Activated CD4-positive, CD25-positive, alpha-beta regulatory T cell treated with anti-CD3 and anti-CD28 coated beads, Interleukin-2, amount 50 U/mL, for 16 hours (primary cell): ENCODE data around the gene S100A13.
A peak's percentile ranks its signal among the peaks of the same experiment; 100 is the strongest.
"Not testable (repeated sequence)": the region's sequence is repeated elsewhere in the genome, so short reads cannot be mapped to it uniquely, and the experiment has no call there.

ENCODE experiments used
- DNase-seq: peaks from one replicate; pipeline ENCODE4 v3.0.0-alpha.2; 2020; ENCODE audit warnings: low read depth, low spot score

The S100A13 gene

DNA sequence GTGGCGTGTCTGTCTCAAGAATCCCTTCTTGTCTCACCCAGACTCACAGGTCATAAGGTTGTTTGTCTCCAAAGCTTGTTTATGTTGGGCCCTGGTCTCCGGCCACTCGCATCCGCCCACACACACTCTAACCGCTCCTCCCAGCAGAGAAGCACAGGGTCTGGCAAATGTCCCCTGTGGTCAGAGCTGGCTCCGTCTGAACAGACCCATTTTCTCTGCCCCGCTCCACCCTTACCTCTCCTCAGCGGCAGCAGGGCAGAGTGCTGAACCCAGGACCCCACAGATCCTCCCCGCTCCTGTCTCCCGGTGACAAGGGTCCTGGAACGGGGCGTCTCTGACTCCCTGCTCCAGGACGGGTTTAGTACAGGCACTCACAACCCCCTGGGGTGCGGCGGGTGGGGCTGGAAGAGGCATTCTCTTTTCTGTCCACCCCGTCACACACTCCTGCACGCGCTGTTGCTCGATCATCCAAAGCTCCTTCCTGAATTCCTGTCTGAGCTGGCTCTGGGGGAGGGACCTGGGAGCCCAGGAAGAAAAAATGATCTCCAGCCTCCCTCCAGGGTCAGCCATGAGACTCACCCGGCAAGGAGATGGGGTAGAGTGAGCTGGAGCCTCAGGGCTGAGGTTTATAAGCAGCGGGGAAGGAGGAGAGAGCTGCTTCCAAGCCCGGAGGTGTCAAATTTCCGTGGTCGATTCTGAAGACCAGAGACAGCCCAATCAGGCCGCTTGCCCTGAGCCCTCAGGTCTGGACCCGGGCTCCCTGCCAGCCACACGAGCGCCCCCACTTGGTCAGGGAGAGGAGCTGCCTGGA is at the start of gene S100A13:
Gene S100A13, minus strand, starts transcription at position 602 of the 811 bp plus-strand sequence. CDS start 1,033 bp downstream, outside the sequence.
- DNase-seq = no peak

DNA sequence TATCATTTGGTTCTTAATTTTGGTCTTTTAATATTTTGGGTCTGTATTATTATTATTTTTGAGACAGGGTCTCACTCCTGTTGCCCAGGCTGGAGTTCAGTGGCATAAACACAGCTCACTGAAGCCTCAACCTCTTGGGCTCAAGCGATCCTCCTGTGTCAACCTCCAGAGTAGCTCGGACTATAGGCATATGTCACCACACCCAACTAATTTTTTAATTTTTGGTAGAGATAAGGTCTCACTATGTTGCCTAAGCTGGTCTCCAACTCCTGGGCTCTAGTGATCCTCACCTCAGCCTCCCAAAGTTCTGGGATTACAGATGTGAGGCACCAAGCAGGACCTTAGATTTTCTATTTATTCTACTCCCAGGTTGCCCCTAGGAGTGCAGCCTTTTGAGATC is 46.2 kb upstream of the S100A13 start:
- no peak for DNase-seq

DNA sequence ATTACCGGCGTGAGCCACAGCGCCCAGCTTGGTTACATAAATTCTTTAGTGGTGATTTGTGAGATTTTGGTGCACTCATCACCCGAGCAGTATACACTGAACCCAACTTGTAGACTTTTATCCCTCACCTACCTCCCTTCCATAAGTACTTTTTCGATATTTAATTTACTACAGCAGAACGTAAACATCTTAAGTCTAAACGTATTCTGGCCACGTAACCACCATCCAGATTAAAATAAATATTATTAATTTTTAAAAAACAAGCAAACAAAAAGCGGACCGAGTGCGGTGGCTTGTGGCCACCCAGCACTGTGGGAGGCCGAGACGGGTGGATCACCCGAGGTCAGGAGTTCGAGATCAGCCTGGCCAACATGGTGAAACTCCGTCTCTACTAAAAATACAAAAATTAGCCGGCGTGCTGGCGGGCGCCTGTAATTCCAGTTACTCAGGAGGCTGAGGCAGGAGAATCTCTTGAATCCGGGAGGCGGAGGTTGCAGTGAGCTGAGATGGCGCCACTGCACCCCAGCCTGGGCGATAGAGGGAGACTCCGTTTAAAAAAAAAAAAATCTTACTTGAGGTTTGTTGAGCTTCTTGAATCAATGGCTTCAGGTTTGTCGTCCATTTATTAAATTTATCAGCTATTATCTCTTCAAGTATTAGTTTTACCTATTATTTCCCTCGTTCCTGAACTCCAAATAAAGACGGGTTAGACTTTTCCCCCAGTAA is 44.5 kb upstream of the S100A13 start:
- not testable (repeated sequence) for DNase-seq

DNA sequence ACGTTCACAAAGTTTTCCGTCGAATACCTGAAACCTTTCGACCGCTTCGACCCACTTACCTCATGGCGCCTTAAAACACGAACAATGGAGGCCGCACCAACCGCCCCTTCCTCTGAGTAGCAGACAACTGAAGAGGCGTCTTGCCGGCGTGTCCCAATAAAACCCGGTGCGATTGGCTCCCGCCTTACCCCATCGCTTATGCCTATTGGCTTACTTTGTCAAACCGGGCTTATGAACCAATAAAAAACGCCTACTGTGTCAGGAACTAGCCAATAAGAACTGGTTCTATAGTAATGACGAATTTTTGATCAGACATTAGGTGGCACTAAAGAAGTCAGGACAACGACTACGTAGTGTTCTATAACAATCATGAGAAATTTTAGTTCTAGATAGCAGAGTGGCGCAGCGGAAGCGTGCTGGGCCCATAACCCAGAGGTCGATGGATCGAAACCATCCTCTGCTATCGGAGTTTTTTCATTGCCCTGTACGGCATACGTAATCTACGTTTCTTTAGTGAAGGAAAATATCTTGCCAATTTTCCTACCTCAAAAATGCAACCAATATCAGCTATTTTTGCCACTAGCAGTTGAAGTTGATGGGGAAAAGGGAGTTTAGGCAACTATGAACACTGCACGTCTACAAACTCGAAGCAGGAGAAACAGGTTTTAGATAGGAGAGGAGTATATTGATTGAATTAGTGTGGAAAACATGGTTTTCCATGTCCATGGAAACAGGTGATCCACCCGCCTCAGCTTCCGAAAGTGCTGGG is 43.7 kb upstream of the S100A13 start, which contains the start of gene ILF2:
Gene ILF2, minus strand, starts transcription at position 135 of the 769 bp plus-strand sequence. Its CDS starts 71 bp downstream, at position 64.
- DNase-seq = peak; percentile 91

DNA sequence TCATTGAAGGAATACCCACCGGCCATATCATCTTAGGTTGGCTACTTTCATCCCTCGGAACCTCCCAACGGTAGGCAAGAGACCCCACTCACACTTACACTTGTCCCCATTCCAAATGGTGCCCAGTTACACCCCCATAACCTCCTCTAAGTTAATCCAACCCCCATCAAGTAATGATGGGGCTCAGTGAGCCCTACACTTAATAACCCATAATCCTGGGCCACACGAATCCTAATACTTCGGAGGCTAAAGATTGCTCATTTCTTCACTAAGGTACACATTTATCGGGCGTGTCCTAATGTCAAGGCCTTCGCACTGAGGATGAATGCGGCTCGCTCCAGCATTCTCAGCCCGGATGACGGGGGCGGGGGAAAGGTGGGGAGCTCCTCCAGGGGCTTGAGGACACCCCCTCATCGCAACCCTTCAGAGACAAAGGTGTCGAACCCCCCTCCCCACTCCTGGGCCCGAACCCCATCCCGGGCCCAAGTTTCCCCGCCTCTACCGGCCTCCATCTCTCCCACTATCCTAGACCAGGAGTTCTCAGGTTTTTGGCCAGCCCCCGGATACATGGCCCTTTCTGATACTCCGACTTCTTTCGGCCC is 43.1 kb upstream of the S100A13 start:
- DNase-seq = no peak

DNA sequence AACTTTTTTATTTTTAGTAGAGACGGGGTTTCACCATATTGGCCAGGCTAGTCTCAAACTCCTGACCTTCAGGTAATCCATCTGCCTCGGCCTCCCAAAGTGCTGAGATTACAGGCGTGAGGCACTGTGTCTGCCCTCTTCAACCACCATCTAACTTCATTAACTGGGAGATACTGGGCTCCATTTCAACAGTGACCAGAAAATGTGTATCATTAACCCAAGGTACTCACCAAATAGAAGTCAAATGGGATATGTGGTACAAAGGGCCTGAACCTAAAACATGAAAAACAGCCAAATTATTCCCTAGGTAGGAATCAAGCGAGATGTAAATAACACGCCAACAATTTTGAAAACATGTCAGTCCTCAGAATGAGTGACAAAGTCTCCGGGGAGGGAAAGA is 42.3 kb upstream of the S100A13 start:
- DNase-seq = no peak

DNA sequence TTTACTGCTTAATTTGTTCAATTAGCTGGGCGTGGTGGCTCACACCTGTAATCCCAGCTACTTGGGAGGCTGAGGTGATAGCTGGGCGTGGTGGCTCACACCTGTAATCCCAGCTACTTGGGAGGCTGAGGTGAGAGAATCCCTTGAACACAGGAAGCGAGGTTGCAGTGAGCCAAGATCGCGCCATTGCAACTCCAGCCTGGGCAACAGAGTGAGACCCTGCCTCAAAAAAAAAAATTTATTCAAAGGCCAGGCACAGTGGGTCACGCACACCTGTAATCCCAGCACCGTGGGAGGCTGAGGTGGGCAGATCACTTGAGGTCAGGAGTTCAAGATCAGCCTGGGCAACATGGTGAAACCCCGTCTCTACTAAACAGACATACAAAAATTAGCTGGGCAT is 41.4 kb upstream of the S100A13 start:
- not testable (repeated sequence) for DNase-seq

DNA sequence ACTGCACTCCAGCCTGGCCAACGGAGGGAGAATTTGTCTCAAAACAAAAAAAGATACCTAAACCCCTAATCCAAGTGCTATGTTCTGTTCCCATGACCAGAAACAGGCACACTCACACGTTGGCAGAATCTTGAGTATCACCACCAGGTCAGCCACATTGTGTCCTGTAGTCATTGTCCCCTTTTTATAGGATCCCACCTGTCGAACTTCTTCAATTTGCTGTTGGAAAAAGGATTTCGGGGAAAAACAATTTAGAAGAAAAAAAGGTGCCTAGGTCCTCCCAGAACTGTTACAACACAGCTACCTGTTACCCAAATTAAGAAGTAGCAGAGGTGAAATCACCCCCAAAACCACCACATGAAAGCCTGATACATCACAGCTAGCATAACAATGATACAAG is 40.1 kb upstream of the S100A13 start:
- DNase-seq = no peak

DNA sequence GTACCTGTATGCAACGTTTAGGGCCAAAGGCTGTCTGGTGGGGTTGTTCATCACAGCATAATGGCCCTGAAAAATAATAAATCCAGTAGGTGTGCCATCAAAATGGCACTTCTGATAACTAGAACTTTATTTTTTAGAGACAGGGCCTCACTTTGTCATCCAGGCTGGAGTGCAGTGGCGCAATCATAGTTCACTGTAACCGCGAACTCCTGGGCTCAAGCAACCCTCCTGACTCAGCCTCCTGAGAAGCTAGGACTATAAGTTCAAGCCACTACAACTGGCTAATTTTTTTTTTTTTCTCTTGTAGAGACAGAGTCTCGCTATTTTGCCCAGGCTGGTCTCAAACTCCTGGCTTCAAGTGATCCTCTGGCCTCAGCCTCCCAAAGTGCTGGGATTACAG is 35.9 kb upstream of the S100A13 start:
- no peak for DNase-seq

DNA sequence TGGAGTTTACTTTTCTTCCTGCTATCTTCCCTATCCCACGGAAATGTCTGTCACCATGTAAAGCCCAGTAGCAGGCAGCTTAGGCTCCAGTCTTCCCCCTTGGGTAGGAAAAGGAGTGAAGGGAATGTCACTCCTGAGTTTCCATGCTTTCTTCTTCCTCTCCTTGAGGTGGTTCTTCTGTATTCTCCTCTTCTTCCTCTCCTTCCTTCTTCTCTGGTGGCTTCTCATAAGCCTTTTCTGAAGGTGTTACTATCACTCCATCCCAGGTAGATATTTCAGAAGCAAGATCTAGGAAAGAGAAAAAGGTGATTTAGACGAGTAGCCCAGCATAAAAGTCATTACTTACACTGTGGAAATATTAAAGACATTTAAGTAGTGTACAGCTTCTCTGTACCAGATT is 35.0 kb upstream of the S100A13 start:
- no peak for DNase-seq

DNA sequence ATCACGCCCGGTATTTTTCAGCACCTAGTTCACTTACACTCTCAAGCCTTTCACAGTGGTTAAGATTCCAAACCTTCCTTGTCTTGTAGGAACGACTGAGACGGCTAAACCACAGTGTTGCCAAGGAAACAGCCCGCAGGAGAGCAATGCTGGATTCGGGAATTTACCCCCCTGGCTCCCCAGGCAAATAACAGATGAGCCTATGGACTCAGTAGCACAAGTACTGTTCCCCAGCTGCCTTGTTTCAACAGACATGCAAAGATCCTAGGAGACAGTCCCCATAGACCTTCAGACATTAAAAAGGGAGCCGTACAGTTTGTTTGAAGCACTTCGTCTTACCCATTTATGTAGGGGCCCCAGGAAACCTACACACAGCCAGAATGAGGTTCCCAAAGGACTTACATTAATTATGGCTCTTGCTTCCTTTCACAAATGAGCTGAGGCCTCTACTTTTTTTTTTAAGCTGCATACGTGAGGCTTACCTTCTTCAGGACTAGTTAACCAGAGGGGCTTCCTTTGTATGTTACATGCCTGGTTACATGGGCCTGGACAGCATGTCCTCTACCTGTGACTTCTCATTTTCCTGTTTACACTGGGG is 33.9 kb upstream of the S100A13 start:
- no peak for DNase-seq

DNA sequence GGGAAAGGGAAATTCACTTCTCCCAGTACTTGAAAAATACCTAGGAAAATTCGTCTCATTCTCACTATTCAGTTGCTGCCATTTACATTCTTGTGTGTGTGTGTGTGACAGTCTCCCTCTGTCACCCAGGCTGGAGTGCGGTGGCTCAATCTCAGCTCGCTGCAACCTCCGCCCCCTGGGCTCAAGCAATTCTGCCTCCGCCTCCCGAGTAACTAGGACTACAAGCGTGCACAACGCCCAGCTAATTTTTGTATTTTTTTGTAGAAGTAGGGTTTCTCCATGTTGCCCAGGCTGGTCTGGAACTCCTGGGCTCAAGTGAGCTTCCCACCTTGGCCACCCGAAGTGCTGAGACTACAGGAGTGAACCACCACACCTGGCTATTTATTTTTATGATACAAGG is 32.4 kb upstream of the S100A13 start:
- DNase-seq = no peak

DNA sequence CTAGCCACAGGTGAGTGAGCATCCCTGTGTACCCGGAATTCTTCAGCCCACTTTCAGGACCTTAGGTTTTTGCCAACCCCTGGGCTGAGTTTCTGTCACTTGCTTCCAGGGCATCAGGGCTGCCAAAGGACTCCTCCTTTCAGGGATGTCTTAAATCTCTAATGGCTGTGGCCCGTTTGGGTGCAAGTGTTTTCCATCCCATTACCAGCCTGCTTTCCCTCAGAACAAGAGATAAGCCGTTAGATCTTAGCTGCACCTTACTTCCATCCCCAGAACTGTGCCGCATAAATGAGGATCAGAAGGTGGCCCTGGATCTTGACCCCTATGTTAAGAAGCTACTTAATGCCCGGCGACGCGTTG is 31.9 kb upstream of the S100A13 start:
- DNase-seq = no peak

DNA sequence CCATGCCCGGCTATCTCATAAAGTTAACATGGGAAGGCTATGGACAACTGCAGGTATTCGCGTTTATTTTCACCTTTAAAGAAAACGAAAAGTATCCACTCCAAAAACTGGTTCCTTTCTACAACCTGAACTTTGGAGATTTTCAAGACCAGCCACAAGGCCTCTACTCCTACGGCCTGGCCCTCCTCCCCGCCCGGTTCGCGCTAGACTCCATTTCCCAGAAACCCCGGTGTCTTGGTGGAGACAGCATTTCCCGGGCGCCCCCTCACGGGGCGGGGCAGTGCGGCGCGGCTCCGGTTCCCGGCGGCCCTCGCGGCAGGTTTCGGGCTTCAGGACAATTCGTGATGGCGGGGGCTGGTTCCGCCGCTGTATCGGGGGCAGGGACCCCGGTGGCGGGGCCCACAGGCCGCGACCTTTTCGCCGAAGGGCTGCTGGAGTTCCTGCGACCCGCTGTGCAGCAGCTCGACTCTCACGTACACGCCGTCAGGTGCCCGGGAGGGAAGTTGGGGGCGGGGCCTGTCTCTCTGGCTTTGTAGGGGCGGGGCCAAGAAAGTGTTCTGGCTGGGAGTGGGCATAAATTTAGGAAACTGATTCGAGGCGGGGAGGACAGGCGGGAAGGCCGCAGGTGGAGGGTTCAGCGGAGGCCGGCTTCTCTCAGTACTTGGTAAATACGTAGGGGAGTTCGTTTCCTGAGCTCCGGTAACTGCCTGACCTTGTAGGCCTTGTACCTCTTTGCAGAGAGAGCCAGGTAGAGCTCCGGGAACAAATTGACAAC is 31.3 kb upstream of the S100A13 start, which contains the start of gene SNAPIN:
Gene SNAPIN, plus strand, starts transcription at position 304 of the 775 bp plus-strand sequence. Its CDS starts 41 bp downstream, at position 345.
- DNase-seq = peak; percentile 80

DNA sequence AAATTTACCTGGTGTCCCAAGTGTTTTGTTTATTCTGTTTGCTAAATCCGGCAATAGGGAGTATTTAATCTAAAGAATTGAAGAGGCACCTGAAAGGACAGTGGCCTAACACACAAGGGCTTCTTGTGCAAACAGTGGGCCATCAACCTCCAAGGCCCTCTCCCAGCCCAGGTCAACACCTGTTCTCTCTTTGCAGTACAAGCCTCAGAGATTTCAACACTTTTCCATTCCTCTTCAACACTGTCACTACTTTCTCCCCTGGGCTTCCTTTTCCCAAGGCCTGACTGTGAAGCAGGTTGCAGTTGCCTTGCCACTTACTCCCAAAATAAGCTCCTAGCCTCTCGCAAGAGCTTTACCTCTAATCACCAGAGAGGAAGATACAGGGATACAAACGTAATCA is 28.0 kb upstream of the S100A13 start:
- no peak for DNase-seq

DNA sequence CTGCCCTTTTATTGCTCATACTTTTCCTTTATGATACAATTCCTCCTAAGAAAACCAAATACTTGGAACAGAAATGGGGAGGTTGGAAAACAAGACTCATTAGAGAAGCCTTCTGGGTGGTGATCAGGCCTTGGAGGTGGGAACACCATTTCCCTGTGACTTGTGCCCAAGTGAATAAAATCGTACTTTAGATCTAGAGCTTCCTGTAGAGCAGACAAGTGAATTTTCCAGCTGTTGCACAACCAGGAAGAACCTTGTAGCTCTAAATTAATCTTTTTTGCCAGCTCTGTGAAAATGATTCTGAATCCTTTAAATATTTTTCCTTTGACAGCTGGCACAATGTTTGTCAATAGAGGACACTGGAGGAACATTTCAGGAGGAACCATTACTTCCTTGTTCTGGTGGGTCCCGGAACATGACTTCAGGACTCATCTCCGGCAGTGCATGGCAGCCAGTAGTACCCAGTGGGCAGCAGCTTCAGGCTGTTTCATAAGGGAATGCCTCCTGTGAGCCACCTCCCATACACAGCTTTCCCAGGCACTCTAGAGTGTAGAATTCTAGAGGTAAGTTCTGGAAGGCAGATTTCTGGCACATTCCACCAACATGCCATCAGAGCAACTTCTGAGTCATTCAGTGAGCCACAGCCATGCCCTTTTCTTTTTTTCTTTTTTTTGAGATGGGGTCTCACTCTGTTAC is 25.6 kb upstream of the S100A13 start:
- no peak for DNase-seq

DNA sequence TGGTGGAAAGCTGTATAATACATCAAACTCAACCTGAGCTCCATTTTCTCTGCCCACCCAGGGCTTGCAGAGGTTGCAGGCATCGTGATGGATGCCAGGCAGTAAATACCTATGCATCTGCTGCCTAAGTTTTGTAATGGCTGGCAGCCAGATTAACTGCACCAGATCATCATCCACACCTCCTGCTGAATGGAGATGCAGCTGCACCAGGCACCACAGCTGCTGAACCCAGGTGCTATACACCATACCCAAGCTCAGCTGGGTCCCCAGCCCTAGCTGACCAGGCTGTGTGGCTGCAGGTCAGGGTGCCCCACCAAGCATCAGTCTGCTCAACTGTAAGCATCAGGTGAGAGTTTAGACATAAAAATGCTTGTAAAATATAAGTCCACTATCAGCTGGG is 24.5 kb upstream of the S100A13 start:
- no peak for DNase-seq

DNA sequence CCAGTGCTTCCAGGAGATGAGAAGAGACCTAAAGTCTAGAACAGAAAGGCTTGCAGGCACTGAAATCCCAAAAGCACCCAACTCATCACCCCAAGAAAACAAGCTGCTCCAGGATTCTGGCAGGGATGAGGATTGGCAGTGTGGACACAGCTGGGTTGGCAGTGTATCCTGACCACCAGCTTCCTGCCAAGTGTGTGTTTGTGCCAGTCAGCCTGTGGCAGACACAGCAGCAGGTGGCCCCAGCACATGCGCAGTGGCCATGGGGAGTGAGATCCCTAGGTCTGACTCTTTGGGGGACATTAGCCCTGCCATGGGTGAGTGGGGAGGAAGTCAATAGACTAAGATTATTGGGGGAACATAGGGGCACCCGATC is 22.5 kb upstream of the S100A13 start:
- no peak for DNase-seq

DNA sequence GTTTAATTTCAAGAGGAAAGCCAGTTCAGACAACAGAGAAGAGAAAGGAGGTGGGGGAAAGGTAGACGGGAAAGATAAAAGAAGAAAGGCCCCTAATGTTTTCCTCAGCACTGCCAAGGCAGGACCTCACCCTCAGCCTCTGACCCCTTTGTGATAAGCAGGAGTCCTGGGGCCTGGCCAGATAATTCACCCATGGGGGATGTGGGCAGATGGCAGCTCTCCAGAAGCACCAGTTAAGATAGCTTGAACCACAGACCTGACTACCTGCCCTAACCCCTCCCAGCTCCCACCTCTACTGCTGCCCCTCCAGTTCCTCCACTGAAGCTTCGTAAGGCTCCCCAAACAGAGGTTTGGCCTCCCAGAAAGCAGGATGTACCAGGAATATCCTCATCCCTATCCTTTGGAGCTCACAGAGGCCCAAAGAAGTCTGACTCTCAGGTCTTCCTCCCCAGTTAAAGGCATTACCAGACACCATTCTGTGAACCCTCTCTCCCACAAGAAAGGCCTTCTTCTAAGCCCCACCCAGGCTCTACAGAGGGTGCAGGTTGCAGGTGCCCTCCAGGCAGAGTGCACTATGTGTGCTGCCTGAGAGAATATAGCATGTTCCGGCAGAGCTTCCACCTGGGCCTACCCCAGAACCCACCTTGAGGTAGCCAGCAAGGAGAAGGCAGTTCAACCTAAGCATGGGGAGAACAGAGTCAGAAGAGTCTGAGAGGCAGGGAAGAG is 22.0 kb upstream of the S100A13 start:
- no peak for DNase-seq
